Neural cell (in vitro differentiated cells): ENCODE data around the gene POLE3. TPM values are rescaled to one million over a fixed set of nuclear protein-coding genes. Genes with fewer than 3 reads are reported as not detected.

Source experiments
- H2AFZ ChIP-seq: fragments of 200-600, 300-800 bp; sonication (generic), shearing (Covaris generic); 2 replicates; pipeline ENCODE4 v1.6.0; 2014; ENCODE audit warnings: low read depth, mild to moderate bottlenecking, antibody characterized with exemption, low read length, moderate library complexity
- H3F3A ChIP-seq: fragments of 200-600 bp; shearing (Covaris generic); 2 replicates; pipeline ENCODE4 v1.6.1; 2016; ENCODE audit warnings: mild to moderate bottlenecking, moderate library complexity, mixed read lengths, antibody characterized with exemption, low read length; ENCODE audit not compliant: insufficient read depth, poor library complexity, severe bottlenecking
- H3K27ac ChIP-seq: fragments of 200-600, 300-800 bp; sonication (generic), shearing (Covaris generic); 2 replicates; pipeline ENCODE4 v1.5.1; 2014; ENCODE audit warnings: mild to moderate bottlenecking, low read length, moderate library complexity
- H3K27me3 ChIP-seq: fragments of 300-800, 200-600 bp; sonication (generic), shearing (Covaris generic); 2 replicates; pipeline ENCODE4 v1.6.0; 2014; ENCODE audit warnings: mild to moderate bottlenecking, low read depth, low read length, moderate library complexity; ENCODE audit not compliant: insufficient read depth
- H3K36me3 ChIP-seq: fragments of 300-800, 200-600 bp; sonication (generic), shearing (Covaris generic); 2 replicates; pipeline ENCODE4 v1.5.1; 2014; ENCODE audit warnings: mild to moderate bottlenecking, antibody characterized with exemption, low read length, moderate library complexity; ENCODE audit not compliant: insufficient read depth
- H3K4me2 ChIP-seq: fragments of 300-800, 200-600 bp; sonication (generic), shearing (Covaris generic); 2 replicates; pipeline ENCODE4 v1.6.0; 2014; ENCODE audit warnings: mild to moderate bottlenecking, low read length
- H3K4me3 ChIP-seq: fragments of 300-800, 200-600 bp; sonication (generic), shearing (Covaris generic); 2 replicates; pipeline ENCODE4 v1.5.1; 2014; ENCODE audit warnings: mild to moderate bottlenecking, low read length, moderate library complexity
- H3K79me2 ChIP-seq: fragments of 200-600 bp; shearing (Covaris generic); replicated peaks from 2 replicates; pipeline ENCODE4 v1.6.0; 2014; ENCODE audit warnings: mild to moderate bottlenecking, low read length, moderate library complexity; ENCODE audit not compliant: insufficient read depth
- H3K9ac ChIP-seq: fragments of 300-800, 200-600 bp; sonication (generic), shearing (Covaris generic); 2 replicates; pipeline ENCODE4 v1.6.1; 2016; ENCODE audit warnings: mild to moderate bottlenecking, low read length, mixed read lengths
- H3K9me2 ChIP-seq: fragments of 200-600 bp; shearing (Covaris generic); 2 replicates; pipeline ENCODE4 v1.6.1; 2016; ENCODE audit warnings: mild to moderate bottlenecking, low read length, mixed read lengths; ENCODE audit not compliant: insufficient read depth
- H3K9me3 ChIP-seq: fragments of 200-600, 300-800 bp; sonication (generic), shearing (Covaris generic); 2 replicates; pipeline ENCODE4 v1.6.1; 2016; ENCODE audit warnings: mild to moderate bottlenecking, mixed run types, low read length, moderate library complexity, mixed read lengths
- H4K20me1 ChIP-seq: fragments of 200-600 bp; shearing (Covaris generic); 2 replicates; pipeline ENCODE4 v1.6.1; 2016; ENCODE audit warnings: mild to moderate bottlenecking, mixed run types; ENCODE audit not compliant: insufficient read depth
- EP300 ChIP-seq: fragments of 450-650 bp; conservative IDR thresholded peaks from 2 replicates; pipeline ENCODE4 v1.6.1; 2014; ENCODE audit warnings: antibody characterized with exemption, mild to moderate bottlenecking, moderate library complexity; ENCODE audit not compliant: poor library complexity, severe bottlenecking
- EZH2 ChIP-seq: fragments of 200-600, 300-800 bp; shearing (Covaris generic), sonication (generic); IDR thresholded peaks from 2 replicates; pipeline ENCODE4 v1.6.1; 2014; ENCODE audit warnings: antibody characterized with exemption, low read length, borderline replicate concordance, mild to moderate bottlenecking; ENCODE audit not compliant: insufficient read depth, poor library complexity, severe bottlenecking
- MXI1 ChIP-seq: fragments of 450-650 bp; conservative IDR thresholded peaks from 2 replicates; pipeline ENCODE4 v1.6.1; 2014; ENCODE audit warnings: antibody characterized with exemption, mild to moderate bottlenecking; ENCODE audit not compliant: poor library complexity, severe bottlenecking
- POLR2AphosphoS5 ChIP-seq: IDR thresholded peaks from 2 replicates; pipeline ENCODE4 v1.6.1; 2012
- RAD21 ChIP-seq: fragments of 450-650 bp; conservative IDR thresholded peaks from 2 replicates; pipeline ENCODE4 v1.6.1; 2014; ENCODE audit warnings: antibody characterized with exemption, mild to moderate bottlenecking, moderate library complexity
- SMC3 ChIP-seq: fragments of 450-650 bp; conservative IDR thresholded peaks from 2 replicates; pipeline ENCODE4 v1.6.1; 2014; ENCODE audit warnings: antibody characterized with exemption, mild to moderate bottlenecking, moderate library complexity; ENCODE audit not compliant: poor library complexity
- TAF1 ChIP-seq: IDR thresholded peaks from 2 replicates; pipeline ENCODE4 v1.6.1; 2012; ENCODE audit warnings: low read depth
- polyA plus RNA-seq: library from polyadenylated mRNA; depleted of rRNA; stranded (reverse); fragments of >200 nt; gene quantifications from 2 replicates; pipeline ENCODE4 v1.2.3, GENCODE V29; 2014
- TF ChIP-seq, protein P1 (sequence below): IDR thresholded peaks from 2 replicates; pipeline ENCODE4 v1.6.1; 2012; ENCODE audit warnings: borderline replicate concordance
- TF ChIP-seq, protein P2 (sequence below): fragments of 450-650 bp; IDR thresholded peaks from 2 replicates; pipeline ENCODE4 v1.5.1; 2014; ENCODE audit warnings: antibody characterized with exemption, mild to moderate bottlenecking, moderate library complexity; ENCODE audit not compliant: poor library complexity, severe bottlenecking

The POLE3 gene
- polyA plus RNA-seq, 1 donor from 2014 or later, result 99.8 TPM

DNA sequence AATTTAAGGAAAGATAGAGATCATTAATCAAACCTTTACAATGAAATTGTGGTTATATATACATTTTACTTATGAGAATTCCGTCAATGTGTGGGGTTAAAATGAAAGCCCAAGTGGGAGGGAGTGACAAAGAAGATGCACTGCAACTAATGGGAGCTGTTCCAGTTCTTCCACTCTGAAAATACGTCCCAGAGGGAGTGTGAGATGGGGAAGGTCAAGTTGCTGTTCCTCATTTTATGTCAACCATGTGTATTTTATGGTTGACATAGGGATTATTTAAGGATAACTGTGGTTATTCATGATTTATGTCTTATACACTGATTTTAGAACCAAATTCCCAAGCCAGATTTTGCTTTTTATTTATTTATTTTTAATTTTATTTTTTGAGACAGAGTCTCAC is 38.9 kb upstream of the POLE3 start:
- no peak overlapping the region for H3K9ac ChIP-seq
- H3K79me2 ChIP-seq, result no peaks in the 10 kb centered on the region
- no peak overlapping the region for H3K4me2 ChIP-seq
- H2AFZ ChIP-seq, result no peak overlapping the region
- H4K20me1 ChIP-seq, result no peaks in the 10 kb centered on the region
- TF ChIP-seq EZH2, result no peak
- no peak for TF ChIP-seq TAF1
- no peak for TF ChIP-seq SMC3
- TF ChIP-seq, protein P1, sequence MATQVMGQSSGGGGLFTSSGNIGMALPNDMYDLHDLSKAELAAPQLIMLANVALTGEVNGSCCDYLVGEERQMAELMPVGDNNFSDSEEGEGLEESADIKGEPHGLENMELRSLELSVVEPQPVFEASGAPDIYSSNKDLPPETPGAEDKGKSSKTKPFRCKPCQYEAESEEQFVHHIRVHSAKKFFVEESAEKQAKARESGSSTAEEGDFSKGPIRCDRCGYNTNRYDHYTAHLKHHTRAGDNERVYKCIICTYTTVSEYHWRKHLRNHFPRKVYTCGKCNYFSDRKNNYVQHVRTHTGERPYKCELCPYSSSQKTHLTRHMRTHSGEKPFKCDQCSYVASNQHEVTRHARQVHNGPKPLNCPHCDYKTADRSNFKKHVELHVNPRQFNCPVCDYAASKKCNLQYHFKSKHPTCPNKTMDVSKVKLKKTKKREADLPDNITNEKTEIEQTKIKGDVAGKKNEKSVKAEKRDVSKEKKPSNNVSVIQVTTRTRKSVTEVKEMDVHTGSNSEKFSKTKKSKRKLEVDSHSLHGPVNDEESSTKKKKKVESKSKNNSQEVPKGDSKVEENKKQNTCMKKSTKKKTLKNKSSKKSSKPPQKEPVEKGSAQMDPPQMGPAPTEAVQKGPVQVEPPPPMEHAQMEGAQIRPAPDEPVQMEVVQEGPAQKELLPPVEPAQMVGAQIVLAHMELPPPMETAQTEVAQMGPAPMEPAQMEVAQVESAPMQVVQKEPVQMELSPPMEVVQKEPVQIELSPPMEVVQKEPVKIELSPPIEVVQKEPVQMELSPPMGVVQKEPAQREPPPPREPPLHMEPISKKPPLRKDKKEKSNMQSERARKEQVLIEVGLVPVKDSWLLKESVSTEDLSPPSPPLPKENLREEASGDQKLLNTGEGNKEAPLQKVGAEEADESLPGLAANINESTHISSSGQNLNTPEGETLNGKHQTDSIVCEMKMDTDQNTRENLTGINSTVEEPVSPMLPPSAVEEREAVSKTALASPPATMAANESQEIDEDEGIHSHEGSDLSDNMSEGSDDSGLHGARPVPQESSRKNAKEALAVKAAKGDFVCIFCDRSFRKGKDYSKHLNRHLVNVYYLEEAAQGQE, result no peak
- no peak for TF ChIP-seq RAD21
- TF ChIP-seq EP300, result no peak
- TF ChIP-seq MXI1, result no peak
- no peak for TF ChIP-seq POLR2AphosphoS5
- TF ChIP-seq, protein P2, sequence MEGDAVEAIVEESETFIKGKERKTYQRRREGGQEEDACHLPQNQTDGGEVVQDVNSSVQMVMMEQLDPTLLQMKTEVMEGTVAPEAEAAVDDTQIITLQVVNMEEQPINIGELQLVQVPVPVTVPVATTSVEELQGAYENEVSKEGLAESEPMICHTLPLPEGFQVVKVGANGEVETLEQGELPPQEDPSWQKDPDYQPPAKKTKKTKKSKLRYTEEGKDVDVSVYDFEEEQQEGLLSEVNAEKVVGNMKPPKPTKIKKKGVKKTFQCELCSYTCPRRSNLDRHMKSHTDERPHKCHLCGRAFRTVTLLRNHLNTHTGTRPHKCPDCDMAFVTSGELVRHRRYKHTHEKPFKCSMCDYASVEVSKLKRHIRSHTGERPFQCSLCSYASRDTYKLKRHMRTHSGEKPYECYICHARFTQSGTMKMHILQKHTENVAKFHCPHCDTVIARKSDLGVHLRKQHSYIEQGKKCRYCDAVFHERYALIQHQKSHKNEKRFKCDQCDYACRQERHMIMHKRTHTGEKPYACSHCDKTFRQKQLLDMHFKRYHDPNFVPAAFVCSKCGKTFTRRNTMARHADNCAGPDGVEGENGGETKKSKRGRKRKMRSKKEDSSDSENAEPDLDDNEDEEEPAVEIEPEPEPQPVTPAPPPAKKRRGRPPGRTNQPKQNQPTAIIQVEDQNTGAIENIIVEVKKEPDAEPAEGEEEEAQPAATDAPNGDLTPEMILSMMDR, result no peak
- no peaks in the 10 kb centered on the region for H3K36me3 ChIP-seq
- no peak overlapping the region for H3K4me3 ChIP-seq
- H3F3A ChIP-seq, result no peaks in the 10 kb centered on the region
- H3K27me3 ChIP-seq, result no peaks in the 10 kb centered on the region
- no peaks in the 10 kb centered on the region for H3K9me3 ChIP-seq
- H3K27ac ChIP-seq, result no peak overlapping the region
- no peaks in the 10 kb centered on the region for H3K9me2 ChIP-seq

DNA sequence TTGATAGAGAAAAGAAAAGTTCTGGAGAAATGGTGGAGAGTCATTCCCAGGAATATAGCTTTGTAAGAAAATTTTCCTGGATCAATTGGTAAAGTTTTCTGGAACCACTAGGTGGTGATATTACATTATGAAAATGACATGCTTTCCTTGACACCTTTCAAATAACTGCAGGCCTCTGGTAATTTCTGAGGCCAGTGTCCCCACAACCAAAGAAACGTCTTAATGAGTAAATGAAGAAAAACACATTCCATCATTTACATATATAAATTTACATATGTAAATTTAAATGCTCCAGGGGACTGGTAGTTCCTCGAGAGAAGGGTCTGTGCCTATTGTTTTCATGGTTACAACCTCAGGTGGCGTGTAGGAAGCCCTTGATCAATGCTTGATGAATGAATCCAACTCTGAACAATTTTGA is 35.9 kb upstream of the POLE3 start:
- H3F3A ChIP-seq, result no peaks in the 10 kb centered on the region
- no peak overlapping the region for H3K4me3 ChIP-seq
- H3K36me3 ChIP-seq, result no peaks in the 10 kb centered on the region
- no peak overlapping the region for H3K27ac ChIP-seq
- no peaks in the 10 kb centered on the region for H3K9me2 ChIP-seq
- no peaks in the 10 kb centered on the region for H3K9me3 ChIP-seq
- TF ChIP-seq, protein P1, result no peak
- TF ChIP-seq EP300 (no peak), EZH2 (no peak), SMC3 (peak; percentile 94), TAF1 (no peak), MXI1 (no peak), RAD21 (peak; percentile 92), POLR2AphosphoS5 (no peak)
- TF ChIP-seq, protein P2, result peak; percentile 85
- H3K79me2 ChIP-seq, result no peaks in the 10 kb centered on the region
- no peak overlapping the region for H3K9ac ChIP-seq
- H3K27me3 ChIP-seq, result no peaks in the 10 kb centered on the region
- no peak overlapping the region for H3K4me2 ChIP-seq
- H2AFZ ChIP-seq, result no peak overlapping the region
- no peaks in the 10 kb centered on the region for H4K20me1 ChIP-seq
